Glutamatergic neuron (in vitro differentiated cells): ENCODE results near the gene PRDX2. TPM values are rescaled to one million over a fixed set of nuclear protein-coding genes. Genes with fewer than 3 reads are reported as not detected.

ENCODE experiments used
- DNase-seq: peaks from one replicate; pipeline ENCODE4 v3.0.0; 2022
- H3K27ac Mint-ChIP-seq: one replicate; pipeline ENCODE4 v1.8.0; 2020; ENCODE audit warnings: mild to moderate bottlenecking, mixed read lengths, inconsistent platforms; ENCODE audit not compliant: unreplicated experiment
- H3K27me3 Mint-ChIP-seq: one replicate; pipeline ENCODE4 v1.8.0; 2020; ENCODE audit warnings: mild to moderate bottlenecking, moderate library complexity, mixed read lengths, inconsistent platforms; ENCODE audit not compliant: unreplicated experiment
- H3K36me3 Mint-ChIP-seq: one replicate; pipeline ENCODE4 v1.8.0; 2020; ENCODE audit warnings: mild to moderate bottlenecking, mixed read lengths, inconsistent platforms; ENCODE audit not compliant: unreplicated experiment
- H3K4me1 Mint-ChIP-seq: one replicate; pipeline ENCODE4 v1.8.0; 2020; ENCODE audit warnings: mild to moderate bottlenecking, low read depth, mixed read lengths, inconsistent platforms; ENCODE audit not compliant: unreplicated experiment
- H3K4me3 Mint-ChIP-seq: one replicate; pipeline ENCODE4 v1.8.0; 2020; ENCODE audit warnings: mild to moderate bottlenecking, mixed read lengths, inconsistent platforms; ENCODE audit not compliant: unreplicated experiment
- H3K9me3 Mint-ChIP-seq: one replicate; pipeline ENCODE4 v1.8.0; 2020; ENCODE audit warnings: mild to moderate bottlenecking, moderate library complexity, mixed read lengths, inconsistent platforms; ENCODE audit not compliant: unreplicated experiment
- CTCF ChIP-seq: fragments of 200-600 bp; sonication (generic); IDR thresholded peaks from one replicate; pipeline ENCODE4 v1.5.0; 2021; ENCODE audit not compliant: partially characterized antibody, unreplicated experiment
- total RNA-seq: library from RNA; stranded (reverse); fragmentation: NEBNext Ultra II Directional; extraction: Animal tissue kit (Norgen Biotek cat#: 25700); gene quantifications from one replicate; pipeline ENCODE4 v1.2.1, GENCODE V29; 2021; ENCODE audit not compliant: unreplicated experiment

PRDX2 gene
- total RNA-seq, 1 donor from 2014 or later = 671 TPM

DNA sequence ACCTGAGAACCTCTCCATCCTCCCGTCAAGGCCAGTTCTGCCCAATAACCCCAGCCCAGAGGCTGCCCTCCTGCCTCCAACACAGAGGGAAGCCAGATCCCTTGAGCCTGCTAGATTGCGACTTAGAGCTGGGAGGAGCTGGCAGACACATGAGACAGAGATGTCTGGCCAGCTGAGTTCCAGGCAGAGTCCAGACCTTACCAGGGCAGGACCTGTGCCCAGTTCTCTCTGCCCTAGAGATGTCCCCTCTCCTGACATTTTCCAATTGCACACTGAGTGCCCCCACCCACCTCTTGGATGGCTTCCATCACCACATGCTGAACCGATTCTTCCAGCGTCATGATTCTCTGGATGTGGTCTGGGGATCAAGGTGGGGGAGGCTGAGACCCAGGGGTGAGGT, 29.3 kb downstream of the PRDX2 start:
- Mint-ChIP-seq H3K9me3 (peaks cover 8% of the 10 kb centered on the region), H3K27ac (no peak overlapping the region), H3K4me3 (no peak overlapping the region), H3K36me3 (no peaks in the 10 kb centered on the region), H3K27me3 (peaks cover 2% of the 10 kb centered on the region), H3K4me1 (peaks cover 3% of the 10 kb centered on the region)
- no peak for TF ChIP-seq CTCF
- no peak for DNase-seq

- Mint-ChIP-seq H3K9me3 (peaks cover 7% of the 10 kb centered on the region), H3K27ac (no peak overlapping the region), H3K27me3 (peaks cover 4% of the 10 kb centered on the region), H3K4me3 (no peak overlapping the region), H3K36me3 (no peaks in the 10 kb centered on the region), H3K4me1 (peaks cover 3% of the 10 kb centered on the region)
- DNase-seq = no peak
- TF ChIP-seq CTCF = no peak
These were observed 30.7 kb downstream of the PRDX2 start for GRCh38 chr19:12770922-12771321.

GRCh38 chr19:12769689-12770088, 31.9 kb downstream of the PRDX2 start:
- Mint-ChIP-seq H3K4me3 (peak overlapping the region; percentile 55), H3K9me3 (peaks cover 7% of the 10 kb centered on the region), H3K27me3 (peaks cover 4% of the 10 kb centered on the region), H3K4me1 (peaks cover 3% of the 10 kb centered on the region), H3K27ac (peak overlapping the region; percentile 55), H3K36me3 (no peaks in the 10 kb centered on the region)
- peak; percentile 69 for DNase-seq
- TF ChIP-seq CTCF = no peak

DNA sequence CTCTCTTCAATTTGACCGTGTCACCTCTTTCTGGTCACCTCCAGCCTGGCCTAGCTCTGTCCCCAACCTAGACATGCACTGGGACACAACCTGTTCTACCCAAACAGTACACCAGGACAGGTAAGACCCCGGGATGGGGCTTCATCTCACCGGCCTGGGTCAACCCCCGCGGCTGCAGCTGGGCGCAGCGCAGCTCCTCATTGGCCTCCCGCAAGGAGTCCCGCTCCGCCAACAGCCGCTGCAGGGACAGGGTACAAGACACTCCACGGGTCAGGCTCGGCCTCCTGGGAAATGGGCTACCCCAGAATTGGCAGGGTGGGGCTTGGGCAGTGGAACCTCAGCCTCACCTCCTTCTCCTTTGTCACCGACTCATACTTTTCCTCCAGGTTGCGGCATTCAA, 33.9 kb downstream of the PRDX2 start:
- H3K36me3 Mint-ChIP-seq = no peaks in the 10 kb centered on the region

DNA sequence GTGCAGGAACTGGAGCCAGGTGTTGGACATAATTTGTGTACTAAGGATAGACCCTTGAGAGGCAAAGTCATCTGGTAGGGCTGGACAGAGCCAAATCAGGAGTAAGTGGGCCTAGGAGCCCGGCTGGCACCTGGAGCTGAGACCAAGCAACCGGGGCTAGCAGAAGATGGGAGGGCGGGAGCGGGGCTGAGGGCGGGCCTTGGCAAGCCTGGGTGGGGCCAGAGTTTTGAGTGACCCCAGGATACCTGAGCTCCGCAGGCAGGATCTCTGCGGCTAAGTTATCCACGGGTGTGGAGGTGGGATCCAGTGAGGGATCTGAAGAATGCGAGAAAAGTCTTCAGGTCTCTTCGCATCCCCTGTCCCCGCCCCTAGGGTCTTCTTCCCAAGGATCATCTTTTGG, 34.5 kb downstream of the PRDX2 start:
- Mint-ChIP-seq H3K4me3 (no peak overlapping the region), H3K36me3 (no peaks in the 10 kb centered on the region), H3K4me1 (peaks cover 1% of the 10 kb centered on the region), H3K9me3 (peaks cover 2% of the 10 kb centered on the region), H3K27ac (no peak overlapping the region), H3K27me3 (peaks cover 4% of the 10 kb centered on the region)
- DNase-seq = no peak
- TF ChIP-seq CTCF = no peak

More for the DNA sequence above, 33.9 kb downstream of the PRDX2 start:
- TF ChIP-seq CTCF = no peak
- H3K27ac Mint-ChIP-seq = no peak overlapping the region
- H3K4me1 Mint-ChIP-seq = peaks cover 1% of the 10 kb centered on the region
- H3K27me3 Mint-ChIP-seq = peaks cover 4% of the 10 kb centered on the region
- H3K9me3 Mint-ChIP-seq = peaks cover 2% of the 10 kb centered on the region
- no peak overlapping the region for H3K4me3 Mint-ChIP-seq
- DNase-seq = no peak
